Measurements from ENCODE around the gene TRIM71.
A peak's percentile ranks its signal among the peaks of the same experiment; 100 is the strongest.

DNA sequence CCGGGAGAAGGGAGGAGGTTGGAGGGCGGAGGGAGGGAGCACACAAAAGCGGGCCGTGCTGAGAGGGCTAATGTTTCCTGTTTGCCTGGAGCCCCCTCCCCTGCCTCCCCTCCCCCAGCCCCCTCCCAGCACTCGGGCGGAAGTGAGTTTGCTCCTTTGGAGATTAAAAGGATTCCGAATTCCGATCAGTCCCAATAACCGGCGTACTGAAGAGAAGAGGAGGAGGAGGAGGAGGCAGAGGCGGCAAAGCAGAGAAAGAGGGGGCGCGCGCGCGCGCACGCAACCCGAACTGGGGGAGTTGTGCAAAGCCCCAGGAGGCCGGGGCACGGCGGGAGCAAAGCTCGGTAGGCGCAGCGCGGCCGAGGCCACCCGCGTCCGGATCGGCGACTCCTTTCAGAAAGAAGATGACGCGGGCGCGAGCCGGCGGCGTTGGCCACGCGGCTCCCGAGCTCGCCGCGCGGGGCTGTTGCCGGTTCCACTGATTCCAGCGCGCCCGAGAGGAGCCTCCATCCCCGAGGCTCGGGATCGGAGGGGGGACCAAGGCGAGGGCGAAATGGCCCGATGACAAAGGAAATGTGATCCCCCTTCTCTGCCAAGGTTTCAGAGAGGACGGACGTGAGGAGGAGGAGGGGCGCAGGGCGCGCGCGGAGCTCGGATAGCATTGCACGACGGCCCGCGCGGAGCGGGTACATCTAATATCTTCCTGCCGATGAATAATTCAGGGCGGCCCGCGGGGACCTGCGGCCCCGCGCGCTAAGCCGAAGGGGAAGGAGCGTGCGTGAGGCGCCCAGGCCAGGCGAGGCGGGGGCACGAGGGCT lies 1.1 kb upstream of the TRIM71 start:
- TF ChIP-seq EZH2 (IDR thresholded peaks at IDR 0.05; ENCODE audit: insufficient read depth, poor library complexity, severe bottlenecking): no peak
- 0 out of 2 replicates have a peak, but pooled peaks have one; percentile 26 for TF ChIP-seq EZH2phosphoT487 (IDR thresholded peaks at IDR 0.05; ENCODE audit: insufficient read depth, low read depth)

Measured in GM23248 (cell line).